Measurements from ENCODE around the gene STMN1.
"Not testable (repeated sequence)": the region's sequence is repeated elsewhere in the genome, so short reads cannot be mapped to it uniquely, and the experiment has no call there.

STMN1 gene

GRCh38 chr1:25905680-25906643 is at the start of gene STMN1:
Gene STMN1, minus strand, starts transcription at chr1:25906419. Its CDS starts 1,743 bp downstream, at chr1:25904676.
- Histone ChIP-seq H3K4me3 (peak within 1 kb of the TSS; percentile 82), H3K4me1 (peaks cover 23% of the 10 kb centered on the region), H3K9me3 (no peaks in the 10 kb centered on the region), H3K27me3 (ENCODE audit: low read depth) (no peaks in the 10 kb centered on the region), H3K36me3 (replicated peaks) (peaks cover 35% of the 10 kb centered on the region)
- in situ Hi-C loops (cut with MboI; ENCODE audit: low sequenced_read_pairs): no loop called here
- DNase-seq (ENCODE audit: low spot score in 2 of 2): peak; percentile 94 to 98

GRCh38 chr1:25955553-25955952 is 49.3 kb upstream of the STMN1 start:
- H3K27me3 ChIP-seq (ENCODE audit: low read depth): no peaks in the 10 kb centered on the region
- no peaks in the 10 kb centered on the region for H3K4me1 ChIP-seq
- H3K36me3 ChIP-seq (replicated peaks): peaks cover 3% of the 10 kb centered on the region; the same call in 1 of the 2 replicates
- DNase-seq (ENCODE audit: low spot score in 2 of 2): no peak
- H3K9me3 ChIP-seq: no peaks in the 10 kb centered on the region; the same call in 1 of the 2 replicates
- in situ Hi-C loops (cut with MboI; ENCODE audit: low sequenced_read_pairs): no loop called here
- H3K4me3 ChIP-seq: no peak overlapping the region

GRCh38 chr1:25954282-25954938 is 48.2 kb upstream of the STMN1 start:
- H3K4me3 ChIP-seq: no peak overlapping the region
- no peaks in the 10 kb centered on the region for H3K27me3 ChIP-seq (ENCODE audit: low read depth)
- peaks cover 3% of the 10 kb centered on the region; the same call in 1 of the 2 replicates for H3K36me3 ChIP-seq (replicated peaks)
- no peaks in the 10 kb centered on the region for H3K4me1 ChIP-seq
- in situ Hi-C loops (cut with MboI; ENCODE audit: low sequenced_read_pairs): no loop called here
- no peaks in the 10 kb centered on the region; the same call in 1 of the 2 replicates for H3K9me3 ChIP-seq
- DNase-seq (ENCODE audit: low spot score in 2 of 2): no peak

- in situ Hi-C loops (cut with MboI; ENCODE audit: low sequenced_read_pairs): no loop called here
- DNase-seq (ENCODE audit: low spot score in 2 of 2): no peak
- no peak overlapping the region for H3K4me3 ChIP-seq
- no peaks in the 10 kb centered on the region for H3K27me3 ChIP-seq (ENCODE audit: low read depth)
- no peaks in the 10 kb centered on the region for H3K4me1 ChIP-seq
- no peaks in the 10 kb centered on the region for H3K36me3 ChIP-seq (replicated peaks)
- H3K9me3 ChIP-seq: no peaks in the 10 kb centered on the region
Measured at GRCh38 chr1:25952841-25953401, 46.7 kb upstream of the STMN1 start.

- no peak for DNase-seq (ENCODE audit: low spot score in 2 of 2)
- Histone ChIP-seq H3K4me1 (no peaks in the 10 kb centered on the region), H3K4me3 (no peak overlapping the region), H3K27me3 (ENCODE audit: low read depth) (no peaks in the 10 kb centered on the region), H3K9me3 (no peaks in the 10 kb centered on the region), H3K36me3 (replicated peaks) (no peaks in the 10 kb centered on the region)
- in situ Hi-C loops (cut with MboI; ENCODE audit: low sequenced_read_pairs): no loop called here
Measured at GRCh38 chr1:25948641-25949040, 42.4 kb upstream of the STMN1 start.

- no peaks in the 10 kb centered on the region for H3K4me1 ChIP-seq
- no peak for DNase-seq (ENCODE audit: low spot score in 2 of 2)
- H3K36me3 ChIP-seq (replicated peaks): no peaks in the 10 kb centered on the region
- in situ Hi-C loops (cut with MboI; ENCODE audit: low sequenced_read_pairs): no loop called here
- H3K4me3 ChIP-seq: no peak overlapping the region
- no peaks in the 10 kb centered on the region for H3K27me3 ChIP-seq (ENCODE audit: low read depth)
- H3K9me3 ChIP-seq: no peaks in the 10 kb centered on the region
Measured at GRCh38 chr1:25947027-25947426, 40.8 kb upstream of the STMN1 start.

GRCh38 chr1:25945761-25946160 is 39.5 kb upstream of the STMN1 start:
- no peaks in the 10 kb centered on the region for H3K9me3 ChIP-seq
- H3K27me3 ChIP-seq (ENCODE audit: low read depth): no peaks in the 10 kb centered on the region
- H3K36me3 ChIP-seq (replicated peaks): no peaks in the 10 kb centered on the region
- no peak for DNase-seq (ENCODE audit: low spot score in 2 of 2)
- H3K4me1 ChIP-seq: no peaks in the 10 kb centered on the region
- no peak overlapping the region for H3K4me3 ChIP-seq
- in situ Hi-C loops (cut with MboI; ENCODE audit: low sequenced_read_pairs): no loop called here

- no peak for DNase-seq (ENCODE audit: low spot score in 2 of 2)
- Histone ChIP-seq H3K4me1 (no peaks in the 10 kb centered on the region), H3K27me3 (ENCODE audit: low read depth) (no peaks in the 10 kb centered on the region), H3K4me3 (no peak overlapping the region), H3K36me3 (replicated peaks) (no peaks in the 10 kb centered on the region), H3K9me3 (no peaks in the 10 kb centered on the region)
- in situ Hi-C loops (cut with MboI; ENCODE audit: low sequenced_read_pairs): no loop called here
Measured at GRCh38 chr1:25944986-25945385, 38.8 kb upstream of the STMN1 start.

- H3K4me3 ChIP-seq; in situ Hi-C loops (cut with MboI; ENCODE audit: low sequenced_read_pairs); H3K36me3 ChIP-seq (replicated peaks); DNase-seq (ENCODE audit: low spot score in 2 of 2); H3K4me1 ChIP-seq; H3K9me3 ChIP-seq; H3K27me3 ChIP-seq (ENCODE audit: low read depth): not testable (repeated sequence)
Measured at GRCh38 chr1:25943511-25943910, 37.3 kb upstream of the STMN1 start.

- Histone ChIP-seq H3K4me3 (no peak overlapping the region), H3K4me1 (peaks cover 6% of the 10 kb centered on the region), H3K27me3 (ENCODE audit: low read depth) (no peaks in the 10 kb centered on the region), H3K9me3 (no peaks in the 10 kb centered on the region), H3K36me3 (replicated peaks) (no peaks in the 10 kb centered on the region)
- in situ Hi-C loops (cut with MboI; ENCODE audit: low sequenced_read_pairs): no loop called here
- no peak for DNase-seq (ENCODE audit: low spot score in 2 of 2)
Measured at GRCh38 chr1:25936947-25937346, 30.7 kb upstream of the STMN1 start.

- Histone ChIP-seq H3K4me3 (no peak overlapping the region), H3K9me3 (no peaks in the 10 kb centered on the region), H3K27me3 (ENCODE audit: low read depth) (no peaks in the 10 kb centered on the region), H3K36me3 (replicated peaks) (no peaks in the 10 kb centered on the region), H3K4me1 (peaks cover 6% of the 10 kb centered on the region)
- in situ Hi-C loops (cut with MboI; ENCODE audit: low sequenced_read_pairs): no loop called here
- DNase-seq (ENCODE audit: low spot score in 2 of 2): no peak
Measured at GRCh38 chr1:25933479-25934365, 27.5 kb upstream of the STMN1 start.

GRCh38 chr1:25932811-25933400 is 26.7 kb upstream of the STMN1 start:
- H3K4me1 ChIP-seq; H3K4me3 ChIP-seq; H3K36me3 ChIP-seq (replicated peaks); in situ Hi-C loops (cut with MboI; ENCODE audit: low sequenced_read_pairs); H3K9me3 ChIP-seq; DNase-seq (ENCODE audit: low spot score in 2 of 2); H3K27me3 ChIP-seq (ENCODE audit: low read depth): not testable (repeated sequence)

- H3K4me3 ChIP-seq: no peak overlapping the region
- in situ Hi-C loops (cut with MboI; ENCODE audit: low sequenced_read_pairs): no loop called here
- no peak for DNase-seq (ENCODE audit: low spot score in 2 of 2)
- no peaks in the 10 kb centered on the region for H3K9me3 ChIP-seq
- H3K4me1 ChIP-seq: peaks cover 6% of the 10 kb centered on the region
- no peaks in the 10 kb centered on the region for H3K27me3 ChIP-seq (ENCODE audit: low read depth)
- no peaks in the 10 kb centered on the region for H3K36me3 ChIP-seq (replicated peaks)
Measured at GRCh38 chr1:25932321-25932720, 26.1 kb upstream of the STMN1 start.

All from HAP-1 (cell line).